HEK293T (cell line): Measurements from ENCODE around the gene MPIG6B.

Source experiments
- BHLHE40 ChIP-seq: fragments of 450-650 bp; IDR thresholded peaks from 2 replicates; pipeline ENCODE4 v1.6.1; 2016; ENCODE audit warnings: mild to moderate bottlenecking, moderate library complexity, borderline replicate concordance
- CTBP1 ChIP-seq: fragments of 450-650 bp; IDR thresholded peaks from 2 replicates; pipeline ENCODE4 v1.6.1; 2016; ENCODE audit warnings: borderline replicate concordance
- FOXM1 ChIP-seq: fragments of 450-650 bp; IDR thresholded peaks from 2 replicates; pipeline ENCODE4 v1.6.1; 2017; ENCODE audit warnings: mild to moderate bottlenecking, borderline replicate concordance
- SP1 ChIP-seq: fragments of 450-650 bp; IDR thresholded peaks from 2 replicates; pipeline ENCODE4 v1.6.1; 2017

DNA sequence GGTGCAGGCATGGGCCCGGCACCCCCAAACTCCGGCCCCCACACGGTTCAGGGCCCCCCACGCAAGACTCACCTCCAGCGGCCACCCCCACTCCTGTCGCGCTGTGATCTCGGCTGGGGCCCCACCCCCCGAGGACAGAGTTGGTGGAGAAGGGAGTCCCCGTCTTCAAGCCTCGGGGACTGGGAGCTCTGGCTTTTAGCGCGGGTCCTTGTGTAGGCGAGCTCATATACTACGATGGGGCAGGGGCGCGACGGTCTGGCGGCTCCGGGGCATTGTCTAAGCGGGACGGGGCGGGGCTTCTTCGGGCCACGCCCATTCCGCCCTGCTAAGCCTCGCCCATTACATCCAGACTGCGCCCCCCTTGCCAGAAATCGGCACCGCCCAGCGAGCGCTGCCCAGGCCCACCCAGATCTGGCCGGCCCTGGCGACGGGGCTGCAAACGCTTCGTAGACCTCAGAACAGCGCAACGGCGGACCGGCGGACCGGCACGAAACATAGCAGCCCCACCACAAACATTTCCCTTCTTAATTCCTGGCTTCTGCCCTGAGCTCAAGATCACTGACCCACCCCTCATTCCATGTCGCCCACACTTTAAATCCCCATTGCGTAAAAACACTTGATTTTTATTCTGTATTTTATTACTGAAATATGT lies 6.9 kb downstream of the MPIG6B start:
- TF ChIP-seq FOXM1, result no peak
- TF ChIP-seq CTBP1, result no peak
- TF ChIP-seq SP1, result no peak; the same call in 1 of the 2 replicates
- TF ChIP-seq BHLHE40, result no peak
